Mucosa of stomach (tissue), 1 donor: ENCODE measurements around the gene CEP350.
"Not testable (repeated sequence)": the region's sequence is repeated elsewhere in the genome, so short reads cannot be mapped to it uniquely, and the experiment has no call there.

ENCODE experiments used
- H3K27me3 ChIP-seq: one replicate; pipeline ENCODE4 v1.7.0; 2013; ENCODE audit warnings: mild to moderate bottlenecking, low read length; ENCODE audit not compliant: control insufficient read depth, insufficient read depth
- H3K36me3 ChIP-seq: one replicate; pipeline ENCODE4 v1.7.0; 2013; ENCODE audit warnings: low read length; ENCODE audit not compliant: control insufficient read depth, insufficient read depth
- H3K4me1 ChIP-seq: one replicate; pipeline ENCODE4 v1.7.0; 2013; ENCODE audit warnings: mild to moderate bottlenecking, low read length; ENCODE audit not compliant: control insufficient read depth, insufficient read depth
- H3K4me3 ChIP-seq: one replicate; pipeline ENCODE4 v1.7.0; 2013; ENCODE audit warnings: low read length
- H3K9ac ChIP-seq: one replicate; pipeline ENCODE4 v1.7.0; 2013; ENCODE audit warnings: mild to moderate bottlenecking, low read length, moderate library complexity
- H3K9me3 ChIP-seq: one replicate; pipeline ENCODE4 v1.7.0; 2013; ENCODE audit warnings: mild to moderate bottlenecking, low read length, moderate library complexity; ENCODE audit not compliant: control insufficient read depth
- donor health status: Pancreatic carcinoma.

Gene CEP350

GRCh38 chr1:179953974-179954492, 577 bp upstream of the CEP350 start:
- H3K27me3 ChIP-seq, result no peaks in the 10 kb centered on the region
- no peaks in the 10 kb centered on the region for H3K4me1 ChIP-seq
- H3K9me3 ChIP-seq, result no peaks in the 10 kb centered on the region
- no peaks in the 10 kb centered on the region for H3K36me3 ChIP-seq
- peak overlapping the region; percentile 91 for H3K9ac ChIP-seq
- peak overlapping the region; percentile 87 for H3K4me3 ChIP-seq

- H3K4me1 ChIP-seq, result no peaks in the 10 kb centered on the region
These were observed 674 bp downstream of the CEP350 start for GRCh38 chr1:179955287-179955680.

GRCh38 chr1:179955731-179956130, 1.1 kb downstream of the CEP350 start:
- Histone ChIP-seq H3K9me3 (no peaks in the 10 kb centered on the region), H3K9ac (peak overlapping the region; percentile 91), H3K4me1 (no peaks in the 10 kb centered on the region)

More at GRCh38 chr1:179955287-179955680, 674 bp downstream of the CEP350 start:
- no peaks in the 10 kb centered on the region for H3K9me3 ChIP-seq
- no peaks in the 10 kb centered on the region for H3K36me3 ChIP-seq
- H3K4me3 ChIP-seq, result peak overlapping the region; percentile 87
- H3K9ac ChIP-seq, result peak overlapping the region; percentile 91
- no peaks in the 10 kb centered on the region for H3K27me3 ChIP-seq

GRCh38 chr1:179958359-179958758, 3.7 kb downstream of the CEP350 start:
- H3K4me3 ChIP-seq, result no peak overlapping the region
- H3K9me3 ChIP-seq, result no peaks in the 10 kb centered on the region
- H3K9ac ChIP-seq, result no peak overlapping the region
- no peaks in the 10 kb centered on the region for H3K4me1 ChIP-seq
- H3K27me3 ChIP-seq, result no peaks in the 10 kb centered on the region
- no peaks in the 10 kb centered on the region for H3K36me3 ChIP-seq

More at GRCh38 chr1:179955731-179956130, 1.1 kb downstream of the CEP350 start:
- Histone ChIP-seq H3K4me3 (peak overlapping the region; percentile 87), H3K36me3 (no peaks in the 10 kb centered on the region), H3K27me3 (no peaks in the 10 kb centered on the region)

GRCh38 chr1:179962168-179962567, 7.6 kb downstream of the CEP350 start:
- H3K36me3 ChIP-seq, H3K4me3 ChIP-seq, H3K9ac ChIP-seq, H3K9me3 ChIP-seq, H3K27me3 ChIP-seq, H3K4me1 ChIP-seq: not testable (repeated sequence)

GRCh38 chr1:179966551-179966950, 11.9 kb downstream of the CEP350 start:
- no peak overlapping the region for H3K4me3 ChIP-seq
- no peaks in the 10 kb centered on the region for H3K36me3 ChIP-seq
- H3K4me1 ChIP-seq, result no peaks in the 10 kb centered on the region
- H3K9ac ChIP-seq, result no peak overlapping the region
- no peaks in the 10 kb centered on the region for H3K9me3 ChIP-seq
- no peaks in the 10 kb centered on the region for H3K27me3 ChIP-seq

GRCh38 chr1:179968284-179968993, 13.8 kb downstream of the CEP350 start:
- Histone ChIP-seq H3K9ac (no peak overlapping the region), H3K4me3 (no peak overlapping the region), H3K4me1 (no peaks in the 10 kb centered on the region), H3K9me3 (no peaks in the 10 kb centered on the region), H3K36me3 (no peaks in the 10 kb centered on the region), H3K27me3 (no peaks in the 10 kb centered on the region)

- H3K4me1 ChIP-seq, result no peaks in the 10 kb centered on the region
- H3K4me3 ChIP-seq, result no peak overlapping the region
These were observed 14.6 kb downstream of the CEP350 start for GRCh38 chr1:179968994-179969919.

GRCh38 chr1:179969962-179970361, 15.4 kb downstream of the CEP350 start:
- H3K9ac ChIP-seq, result no peak overlapping the region
- no peaks in the 10 kb centered on the region for H3K36me3 ChIP-seq
- H3K4me3 ChIP-seq, result no peak overlapping the region
- H3K4me1 ChIP-seq, result no peaks in the 10 kb centered on the region
- H3K27me3 ChIP-seq, result no peaks in the 10 kb centered on the region
- H3K9me3 ChIP-seq, result no peaks in the 10 kb centered on the region

More at GRCh38 chr1:179968994-179969919, 14.6 kb downstream of the CEP350 start:
- Histone ChIP-seq H3K9ac (no peak overlapping the region), H3K27me3 (no peaks in the 10 kb centered on the region), H3K36me3 (no peaks in the 10 kb centered on the region), H3K9me3 (no peaks in the 10 kb centered on the region)

- no peak overlapping the region for H3K9ac ChIP-seq
- H3K9me3 ChIP-seq, result no peaks in the 10 kb centered on the region
- H3K4me1 ChIP-seq, result no peaks in the 10 kb centered on the region
- H3K36me3 ChIP-seq, result no peaks in the 10 kb centered on the region
- no peak overlapping the region for H3K4me3 ChIP-seq
- H3K27me3 ChIP-seq, result no peaks in the 10 kb centered on the region
These were observed 17.2 kb downstream of the CEP350 start for GRCh38 chr1:179971563-179972496.
